ENCODE data around the gene FALEC.

- TF ChIP-seq CTCF (IDR thresholded peaks at IDR 0.05; ENCODE audit: poor library complexity, severe bottlenecking) (no peak), EZH2 (IDR thresholded peaks at IDR 0.05; ENCODE audit: borderline replicate concordance, insufficient read depth, low read length, poor library complexity, severe bottlenecking) (no peak), SMC3 (conservative IDR thresholded peaks at IDR 0.05; ENCODE audit: poor library complexity) (no peak)
These were observed 35.6 kb upstream of the FALEC start for GRCh38 chr1:150479927-150480352.
